HepG2 (cell line): Measurements from ENCODE around the gene ARID5B. TPM values are rescaled to one million over a fixed set of nuclear protein-coding genes. Genes with fewer than 3 reads are reported as not detected.
A peak's percentile ranks its signal among the peaks of the same experiment; 100 is the strongest.

Source experiments
- EP300 ChIP-seq, 3 experiments: sonication (generic) in 1 of 3; formaldehyde crosslinking in 1 of 3; IDR thresholded peaks; 2 replicates each; pipeline versions ENCODE4 v1.5.1 to v1.6.1; 2011 to 2020; ENCODE audit warnings: low read depth in 2 of 3, low read length in 2 of 3, borderline replicate concordance in 1 of 3, improper control_type of control experiment in 1 of 3, mild to moderate bottlenecking in 1 of 3, missing genetic modification reagents in 1 of 3, moderate library complexity in 1 of 3
- ERF ChIP-seq: IDR thresholded peaks from 2 replicates; pipeline ENCODE4 v1.6.1; 2018; ENCODE audit warnings: missing biosample characterization, missing genetic modification reagents
- FOXA1 ChIP-seq, 2 experiments: fragments of 450-650 bp in 1 of 2; sonication (generic) in 1 of 2; formaldehyde crosslinking in 1 of 2; IDR thresholded peaks; 2 replicates each; pipeline versions ENCODE4 v1.4.0 to v1.6.1; 2016 to 2020; ENCODE audit warnings: missing genetic modification reagents in 1 of 2
- FOXA3 ChIP-seq: IDR thresholded peaks from 2 replicates; pipeline ENCODE4 v1.6.1; 2016; ENCODE audit warnings: missing genetic modification reagents, missing compliant biosample characterization
- FOXP1 ChIP-seq, 2 experiments: fragments of 450-650 bp in 1 of 2; IDR thresholded peaks; 2 replicates each; pipeline ENCODE4 v1.6.1; 2017 to 2018; ENCODE audit warnings: antibody characterized with exemption in 1 of 2
- HDAC1 ChIP-seq: sonication (generic); formaldehyde crosslinking; IDR thresholded peaks from 2 replicates; pipeline ENCODE4 v1.5.1; 2020; ENCODE audit warnings: mild to moderate bottlenecking, missing genetic modification reagents
- HNF4A ChIP-seq: sonication (generic); formaldehyde crosslinking; IDR thresholded peaks from 2 replicates; pipeline ENCODE4 v1.4.0; 2020; ENCODE audit warnings: missing genetic modification reagents
- MIXL1 ChIP-seq: IDR thresholded peaks from 2 replicates; pipeline ENCODE4 v1.6.1; 2016
- NCOA2 ChIP-seq: sonication (generic); formaldehyde crosslinking; IDR thresholded peaks from 2 replicates; pipeline ENCODE4 v1.8.0; 2022; ENCODE audit warnings: inconsistent platforms
- NONO ChIP-seq, 2 experiments: fragments of 450-650 bp in 1 of 2; sonication (generic) in 1 of 2; formaldehyde crosslinking in 1 of 2; IDR thresholded peaks in 1 of 2; conservative IDR thresholded peaks in 1 of 2; 2 replicates each; pipeline versions ENCODE4 v1.6.1 to v1.8.0; 2017 to 2022; ENCODE audit warnings: mild to moderate bottlenecking in 1 of 2, missing genetic modification reagents in 1 of 2, moderate library complexity in 1 of 2
- SAP130 ChIP-seq: IDR thresholded peaks from 2 replicates; pipeline ENCODE4 v1.6.1; 2016; ENCODE audit warnings: low read depth
- SOX13 ChIP-seq, 3 experiments: fragments of 450-650 bp in 1 of 3; sonication (generic) in 1 of 3; formaldehyde crosslinking in 1 of 3; IDR thresholded peaks in 2 of 3; conservative IDR thresholded peaks in 1 of 3; 2 replicates each; pipeline versions ENCODE4 v1.5.0 to v1.6.1; 2016 to 2020; ENCODE audit warnings: antibody characterized with exemption in 1 of 3, mild to moderate bottlenecking in 1 of 3, missing compliant biosample characterization in 1 of 3, missing genetic modification reagents in 1 of 3, moderate library complexity in 1 of 3
- SOX5 ChIP-seq: IDR thresholded peaks from 2 replicates; pipeline ENCODE4 v1.6.1; 2016; ENCODE audit warnings: borderline replicate concordance
- SP1 ChIP-seq, 2 experiments: fragments of 450-650 bp in 1 of 2; sonication (generic) in 1 of 2; formaldehyde crosslinking in 1 of 2; IDR thresholded peaks; 2 replicates each; pipeline versions ENCODE4 v1.4.0 to v1.6.1; 2016 to 2020; ENCODE audit warnings: missing genetic modification reagents in 1 of 2
- ZEB1 ChIP-seq: IDR thresholded peaks from 2 replicates; pipeline ENCODE4 v1.6.1; 2012; ENCODE audit warnings: mild to moderate bottlenecking, low read depth, inconsistent platforms; ENCODE audit not compliant: insufficient replicate concordance
- ZKSCAN8 ChIP-seq: IDR thresholded peaks from 2 replicates; pipeline ENCODE4 v1.6.1; 2016; ENCODE audit warnings: borderline replicate concordance, missing genetic modification reagents, missing compliant biosample characterization
- polyA plus RNA-seq, 8 experiments: library from polyadenylated mRNA; depleted of rRNA in 3 of 8; stranded (reverse) in 7 of 8; unstranded in 1 of 8; fragments of >200 nt; fragmentation: Illumina TruSeq in 4 of 8; extraction: Trizol in 4 of 8; gene quantifications; 2 replicates each; pipeline versions ENCODE4 v1.2.1 to v1.2.3, GENCODE V29; 2011 to 2016; ENCODE audit warnings: low read depth in 4 of 8, missing spikeins in 1 of 8, mixed read lengths in 1 of 8; ENCODE audit not compliant: insufficient read depth in 1 of 8
- total RNA-seq, 5 experiments: library from RNA; depleted of rRNA; stranded (reverse); fragments of >200 nt; fragmentation: Illumina TruSeq; extraction: Trizol; gene quantifications; 2 replicates each; pipeline ENCODE4 v1.2.3, GENCODE V29; 2016; ENCODE audit warnings: low read depth in 1 of 5
- TF ChIP-seq, protein P1 (sequence below): IDR thresholded peaks from 2 replicates; pipeline ENCODE4 v1.6.1; 2016; ENCODE audit warnings: mild to moderate bottlenecking
- TF ChIP-seq, protein P2 (sequence below): sonication (generic); formaldehyde crosslinking; conservative IDR thresholded peaks from 2 replicates; pipeline ENCODE4 v1.4.0; 2020; ENCODE audit warnings: mild to moderate bottlenecking, missing genetic modification reagents, moderate library complexity
- TF ChIP-seq, protein P3 (sequence below): sonication (generic); formaldehyde crosslinking; conservative IDR thresholded peaks from 2 replicates; pipeline ENCODE4 v1.4.0; 2020; ENCODE audit warnings: missing genetic modification reagents
- TF ChIP-seq, protein P4 (sequence below): sonication (generic); formaldehyde crosslinking; IDR thresholded peaks from 2 replicates; pipeline ENCODE4 v1.4.0; 2020; ENCODE audit warnings: missing genetic modification reagents, mild to moderate bottlenecking, borderline replicate concordance

The ARID5B gene
- total and polyA plus RNA-seq, 2 of the 13 experiments (the other 11 are each of a cell fraction or from before 2014, with no cell fraction given), result 6.2 to 21.1 TPM

DNA sequence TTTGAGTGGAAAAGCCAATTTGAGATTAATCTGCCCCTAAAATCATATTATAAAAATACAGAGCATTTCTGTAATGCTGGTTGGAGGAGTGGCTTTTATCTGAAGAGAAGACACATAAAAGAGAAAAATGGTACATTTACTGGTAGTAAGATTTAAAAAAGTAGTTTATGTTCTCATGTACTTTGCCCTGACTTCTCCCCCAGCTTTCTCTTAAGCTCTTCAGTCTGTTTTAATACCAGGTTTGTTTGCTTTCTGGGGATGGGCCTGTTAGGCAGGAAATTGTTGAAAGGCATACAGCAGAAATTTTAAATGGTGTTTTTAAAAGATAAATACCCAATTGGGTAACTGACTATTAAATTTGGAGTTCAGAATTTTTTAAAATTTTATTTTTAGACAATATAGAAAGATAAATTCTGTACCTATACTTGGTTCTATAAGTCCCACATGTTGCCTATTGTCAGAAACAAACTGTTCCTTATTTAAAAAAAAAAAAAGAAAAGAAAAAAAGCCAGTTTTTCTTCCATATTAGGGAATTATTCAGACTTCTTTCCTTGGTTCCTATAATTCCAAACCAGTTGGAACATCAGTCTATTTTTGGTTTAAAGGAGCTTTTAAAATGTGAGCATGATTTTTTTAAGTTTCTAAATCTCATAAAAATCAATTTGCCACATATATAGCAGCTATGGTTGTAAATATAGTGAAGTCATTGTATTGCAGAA is 136.6 kb downstream of the ARID5B start (continued):
- TF ChIP-seq, protein P1, sequence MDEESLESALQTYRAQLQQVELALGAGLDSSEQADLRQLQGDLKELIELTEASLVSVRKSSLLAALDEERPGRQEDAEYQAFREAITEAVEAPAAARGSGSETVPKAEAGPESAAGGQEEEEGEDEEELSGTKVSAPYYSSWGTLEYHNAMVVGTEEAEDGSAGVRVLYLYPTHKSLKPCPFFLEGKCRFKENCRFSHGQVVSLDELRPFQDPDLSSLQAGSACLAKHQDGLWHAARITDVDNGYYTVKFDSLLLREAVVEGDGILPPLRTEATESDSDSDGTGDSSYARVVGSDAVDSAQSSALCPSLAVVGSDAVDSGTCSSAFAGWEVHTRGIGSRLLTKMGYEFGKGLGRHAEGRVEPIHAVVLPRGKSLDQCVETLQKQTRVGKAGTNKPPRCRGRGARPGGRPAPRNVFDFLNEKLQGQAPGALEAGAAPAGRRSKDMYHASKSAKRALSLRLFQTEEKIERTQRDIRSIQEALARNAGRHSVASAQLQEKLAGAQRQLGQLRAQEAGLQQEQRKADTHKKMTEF (CRISPR knock-in tag), result 0 out of 2 replicates have a peak, but pooled peaks have one; percentile 16
- TF ChIP-seq FOXP1 (IDR thresholded peaks at IDR 0.05) (no peak), FOXP1 (CRISPR knock-in tag; IDR thresholded peaks at IDR 0.05) (peak; percentile 27; the same call in 1 of the 2 replicates), FOXA3 (CRISPR knock-in tag) (peak; percentile 65; the same call in 1 of the 2 replicates), NONO (IDR thresholded peaks at IDR 0.05) (no peak), NONO (CRISPR knock-in tag; conservative IDR thresholded peaks at IDR 0.05) (no peak), EP300 (IDR thresholded peaks at IDR 0.05; ENCODE audit: low read depth in 2 of 2, low read length in 2 of 2) (peak in 1 of 2 experiments; percentile 90; a peak in 2 of 4 replicates), EP300 (CRISPR knock-in tag; IDR thresholded peaks at IDR 0.05; ENCODE audit: borderline replicate concordance) (peak; percentile 65; the same call in 1 of the 2 replicates), SP1 (IDR thresholded peaks at IDR 0.05) (no peak), SP1 (CRISPR knock-in tag; IDR thresholded peaks at IDR 0.05) (no peak), NCOA2 (CRISPR knock-in tag) (peak; percentile 89), FOXA1 (IDR thresholded peaks at IDR 0.05) (no peak), FOXA1 (CRISPR knock-in tag; IDR thresholded peaks at IDR 0.05) (peak; percentile 57), SOX5 (CRISPR knock-in tag) (peak; percentile 70; the same call in 1 of the 2 replicates), HNF4A (CRISPR knock-in tag) (peak; percentile 85), MIXL1 (peak; percentile 47; the same call in 1 of the 2 replicates), SOX13 (IDR thresholded peaks at IDR 0.05) (no peak), SOX13 (CRISPR knock-in tag; conservative IDR thresholded peaks at IDR 0.05 in 1 of 2, IDR thresholded peaks at IDR 0.05 in 1 of 2) (peak in 1 of 2 experiments; percentile 81; a peak in 2 of 4 replicates), ZEB1 (no peak), HDAC1 (CRISPR knock-in tag) (peak; percentile 8; the same call in 1 of the 2 replicates), ZKSCAN8 (0 out of 2 replicates have a peak, but pooled peaks have one; percentile 28), ERF (0 out of 2 replicates have a peak, but pooled peaks have one; percentile 25), SAP130 (peak; percentile 61)
- TF ChIP-seq, protein P2, sequence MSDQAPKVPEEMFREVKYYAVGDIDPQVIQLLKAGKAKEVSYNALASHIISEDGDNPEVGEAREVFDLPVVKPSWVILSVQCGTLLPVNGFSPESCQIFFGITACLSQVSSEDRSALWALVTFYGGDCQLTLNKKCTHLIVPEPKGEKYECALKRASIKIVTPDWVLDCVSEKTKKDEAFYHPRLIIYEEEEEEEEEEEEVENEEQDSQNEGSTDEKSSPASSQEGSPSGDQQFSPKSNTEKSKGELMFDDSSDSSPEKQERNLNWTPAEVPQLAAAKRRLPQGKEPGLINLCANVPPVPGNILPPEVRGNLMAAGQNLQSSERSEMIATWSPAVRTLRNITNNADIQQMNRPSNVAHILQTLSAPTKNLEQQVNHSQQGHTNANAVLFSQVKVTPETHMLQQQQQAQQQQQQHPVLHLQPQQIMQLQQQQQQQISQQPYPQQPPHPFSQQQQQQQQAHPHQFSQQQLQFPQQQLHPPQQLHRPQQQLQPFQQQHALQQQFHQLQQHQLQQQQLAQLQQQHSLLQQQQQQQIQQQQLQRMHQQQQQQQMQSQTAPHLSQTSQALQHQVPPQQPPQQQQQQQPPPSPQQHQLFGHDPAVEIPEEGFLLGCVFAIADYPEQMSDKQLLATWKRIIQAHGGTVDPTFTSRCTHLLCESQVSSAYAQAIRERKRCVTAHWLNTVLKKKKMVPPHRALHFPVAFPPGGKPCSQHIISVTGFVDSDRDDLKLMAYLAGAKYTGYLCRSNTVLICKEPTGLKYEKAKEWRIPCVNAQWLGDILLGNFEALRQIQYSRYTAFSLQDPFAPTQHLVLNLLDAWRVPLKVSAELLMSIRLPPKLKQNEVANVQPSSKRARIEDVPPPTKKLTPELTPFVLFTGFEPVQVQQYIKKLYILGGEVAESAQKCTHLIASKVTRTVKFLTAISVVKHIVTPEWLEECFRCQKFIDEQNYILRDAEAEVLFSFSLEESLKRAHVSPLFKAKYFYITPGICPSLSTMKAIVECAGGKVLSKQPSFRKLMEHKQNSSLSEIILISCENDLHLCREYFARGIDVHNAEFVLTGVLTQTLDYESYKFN, result peak; percentile 92
- TF ChIP-seq, protein P3, sequence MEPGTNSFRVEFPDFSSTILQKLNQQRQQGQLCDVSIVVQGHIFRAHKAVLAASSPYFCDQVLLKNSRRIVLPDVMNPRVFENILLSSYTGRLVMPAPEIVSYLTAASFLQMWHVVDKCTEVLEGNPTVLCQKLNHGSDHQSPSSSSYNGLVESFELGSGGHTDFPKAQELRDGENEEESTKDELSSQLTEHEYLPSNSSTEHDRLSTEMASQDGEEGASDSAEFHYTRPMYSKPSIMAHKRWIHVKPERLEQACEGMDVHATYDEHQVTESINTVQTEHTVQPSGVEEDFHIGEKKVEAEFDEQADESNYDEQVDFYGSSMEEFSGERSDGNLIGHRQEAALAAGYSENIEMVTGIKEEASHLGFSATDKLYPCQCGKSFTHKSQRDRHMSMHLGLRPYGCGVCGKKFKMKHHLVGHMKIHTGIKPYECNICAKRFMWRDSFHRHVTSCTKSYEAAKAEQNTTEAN (CRISPR knock-in tag), result 0 out of 2 replicates have a peak, but pooled peaks have one; percentile 25
- TF ChIP-seq, protein P4, sequence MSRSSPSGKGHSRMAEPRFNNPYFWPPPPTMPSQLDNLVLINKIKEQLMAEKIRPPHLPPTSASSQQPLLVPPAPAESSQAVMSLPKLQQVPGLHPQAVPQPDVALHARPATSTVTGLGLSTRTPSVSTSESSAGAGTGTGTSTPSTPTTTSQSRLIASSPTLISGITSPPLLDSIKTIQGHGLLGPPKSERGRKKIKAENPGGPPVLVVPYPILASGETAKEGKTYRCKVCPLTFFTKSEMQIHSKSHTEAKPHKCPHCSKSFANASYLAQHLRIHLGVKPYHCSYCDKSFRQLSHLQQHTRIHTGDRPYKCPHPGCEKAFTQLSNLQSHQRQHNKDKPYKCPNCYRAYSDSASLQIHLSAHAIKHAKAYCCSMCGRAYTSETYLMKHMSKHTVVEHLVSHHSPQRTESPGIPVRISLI (CRISPR knock-in tag), result peak; percentile 62; the same call in 1 of the 2 replicates
